IMR-90 (cell line): ENCODE measurements around the gene SLC12A8.

Experiments
- CTCF ChIP-seq: conservative IDR thresholded peaks from 2 replicates; pipeline ENCODE4 v1.5.1; 2012; ENCODE audit warnings: mild to moderate bottlenecking, low read depth, low read length, improper control_type of control experiment
- MAZ ChIP-seq: IDR thresholded peaks from 2 replicates; pipeline ENCODE4 v1.6.1; 2012; ENCODE audit warnings: low read depth, mild to moderate bottlenecking, low read length, improper control_type of control experiment, moderate library complexity, borderline replicate concordance
- MXI1 ChIP-seq: IDR thresholded peaks from 2 replicates; pipeline ENCODE4 v1.6.1; 2012; ENCODE audit warnings: low read depth, mild to moderate bottlenecking, low read length, moderate library complexity, borderline replicate concordance
- RAD21 ChIP-seq: IDR thresholded peaks from 2 replicates; pipeline ENCODE4 v1.6.1; 2012; ENCODE audit warnings: low read length, improper control_type of control experiment

DNA sequence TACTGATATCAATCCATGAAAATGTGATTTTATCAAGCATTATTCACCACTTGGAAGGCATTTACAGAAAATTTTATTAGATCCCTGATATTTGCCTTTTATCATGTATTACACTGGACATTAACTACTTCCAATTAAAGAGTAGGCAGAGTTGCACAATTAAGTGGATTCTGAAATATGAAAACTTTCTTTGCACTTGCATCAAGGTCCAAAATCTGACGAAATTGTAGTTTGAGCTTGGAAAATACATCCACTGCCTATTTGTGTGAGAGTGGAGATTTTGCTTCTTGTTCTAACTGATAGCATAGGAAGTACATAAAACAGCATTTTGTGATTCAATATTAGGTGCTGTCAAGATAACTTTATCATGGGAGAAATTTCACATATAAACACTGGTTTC is 49.6 kb upstream of the SLC12A8 start:
- TF ChIP-seq RAD21 (no peak), MAZ (no peak), CTCF (no peak), MXI1 (no peak)
